NCI-H1048 (cell line): ENCODE data around the gene SPEM1.

Experiments
- DNase-seq: peaks from one replicate; lab custom pipeline; 2025; lab: John Stamatoyannopoulos, UW

Gene SPEM1

GRCh38 chr17:7418472-7419152 is 1.5 kb upstream of the SPEM1 start:
- no peak for DNase-seq

- DNase-seq, result no peak
Observed at GRCh38 chr17:7421186-7421585, 1.1 kb downstream of the SPEM1 start.

GRCh38 chr17:7423679-7424078 is 3.6 kb downstream of the SPEM1 start:
- DNase-seq, result no peak

GRCh38 chr17:7425316-7425715 is 5.2 kb downstream of the SPEM1 start, which contains the start of gene SPEM2:
Gene SPEM2, plus strand, starts transcription at chr17:7425616. Its CDS starts 73 bp downstream, at chr17:7425689.
- no peak for DNase-seq

- no peak for DNase-seq
Observed at GRCh38 chr17:7425756-7426155, 5.6 kb downstream of the SPEM1 start.

- DNase-seq, result no peak
Observed at GRCh38 chr17:7426203-7426863, 6.2 kb downstream of the SPEM1 start.

- DNase-seq, result no peak
Observed at GRCh38 chr17:7426896-7427489, 6.9 kb downstream of the SPEM1 start.

GRCh38 chr17:7427549-7427948 is 7.4 kb downstream of the SPEM1 start:
- no peak for DNase-seq

- no peak for DNase-seq
Observed at GRCh38 chr17:7428557-7428956, 8.4 kb downstream of the SPEM1 start, which contains the start of gene SPEM3. Gene SPEM3, plus strand, starts transcription at chr17:7428857. Its CDS starts 46 bp downstream, at chr17:7428903.

- DNase-seq, result no peak
Observed at GRCh38 chr17:7429722-7430121, 9.6 kb downstream of the SPEM1 start.

- DNase-seq, result no peak
Observed at GRCh38 chr17:7431231-7431630, 11.1 kb downstream of the SPEM1 start.

- DNase-seq, result no peak
Observed at GRCh38 chr17:7432296-7432695, 12.2 kb downstream of the SPEM1 start.

- DNase-seq, result no peak
Observed at GRCh38 chr17:7435676-7436555, 15.8 kb downstream of the SPEM1 start.

- peak; percentile 66 for DNase-seq
Observed at GRCh38 chr17:7436556-7437368, 16.6 kb downstream of the SPEM1 start.

GRCh38 chr17:7437369-7437863 is 17.3 kb downstream of the SPEM1 start:
- no peak for DNase-seq

GRCh38 chr17:7437950-7438614 is 18.0 kb downstream of the SPEM1 start:
- DNase-seq, result no peak

GRCh38 chr17:7438656-7439460 is 18.7 kb downstream of the SPEM1 start:
- no peak for DNase-seq

- no peak for DNase-seq
Observed at GRCh38 chr17:7439462-7440112, 19.5 kb downstream of the SPEM1 start, which contains the start of gene FGF11. Gene FGF11, plus strand, starts transcription at chr17:7439512. Its CDS starts 109 bp downstream, at chr17:7439621.
